HuH-7 (cell line): ENCODE results near the gene STRA8.

Source experiments
- DNase-seq: peaks from one replicate; pipeline ENCODE4 v3.0.0; 2011; ENCODE audit warnings: low spot score

STRA8 gene

DNA sequence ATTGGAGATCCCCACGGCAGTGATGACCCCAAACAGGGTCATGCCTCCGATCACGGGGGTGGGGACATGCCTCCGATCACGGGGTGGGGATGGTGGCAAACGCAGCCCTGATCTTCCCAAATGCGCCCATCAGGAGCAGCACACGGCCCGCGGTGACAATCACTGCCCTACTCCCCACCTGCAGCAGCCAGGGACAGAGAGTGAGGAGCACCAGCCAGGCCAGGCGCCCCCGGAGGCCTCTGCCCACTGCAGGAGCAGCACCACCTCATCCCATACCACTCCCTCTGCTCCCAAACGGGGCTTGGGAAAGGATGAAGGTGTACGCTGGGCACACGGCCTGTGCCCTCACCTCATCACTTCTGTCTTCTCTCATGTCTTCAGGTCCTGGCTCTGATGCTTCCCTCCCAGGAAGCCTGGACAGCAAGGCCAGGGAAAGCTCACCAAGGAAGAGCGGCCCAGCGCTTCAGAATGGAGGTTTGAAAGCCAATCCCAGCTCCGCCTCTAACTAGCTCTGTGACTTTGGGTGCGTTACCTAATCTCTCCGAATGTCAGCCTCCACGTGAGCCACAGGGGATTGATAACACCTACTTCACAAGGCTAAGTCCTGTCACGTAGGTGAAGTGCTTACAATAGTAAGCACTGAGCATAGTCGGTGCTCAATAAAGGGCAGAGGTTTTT is 37.1 kb downstream of the STRA8 start:
- no peak for DNase-seq

DNA sequence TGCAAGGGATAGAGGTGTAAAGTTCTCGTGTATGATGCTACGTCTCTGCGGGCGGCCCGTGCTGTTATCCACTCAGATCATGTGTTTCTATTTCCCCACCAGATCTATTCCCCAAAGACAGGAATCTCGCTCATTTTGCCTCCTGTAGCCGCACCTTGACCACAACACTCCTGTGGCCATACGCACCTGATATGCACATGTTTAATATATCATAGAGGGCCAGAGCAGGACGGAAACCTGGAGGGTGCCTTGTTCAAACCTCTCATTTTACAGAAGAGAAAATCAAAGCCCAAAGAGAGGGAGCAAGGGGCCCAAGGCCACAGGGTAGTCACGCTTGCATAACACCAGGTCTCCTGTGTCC is 37.6 kb downstream of the STRA8 start:
- DNase-seq = no peak

DNA sequence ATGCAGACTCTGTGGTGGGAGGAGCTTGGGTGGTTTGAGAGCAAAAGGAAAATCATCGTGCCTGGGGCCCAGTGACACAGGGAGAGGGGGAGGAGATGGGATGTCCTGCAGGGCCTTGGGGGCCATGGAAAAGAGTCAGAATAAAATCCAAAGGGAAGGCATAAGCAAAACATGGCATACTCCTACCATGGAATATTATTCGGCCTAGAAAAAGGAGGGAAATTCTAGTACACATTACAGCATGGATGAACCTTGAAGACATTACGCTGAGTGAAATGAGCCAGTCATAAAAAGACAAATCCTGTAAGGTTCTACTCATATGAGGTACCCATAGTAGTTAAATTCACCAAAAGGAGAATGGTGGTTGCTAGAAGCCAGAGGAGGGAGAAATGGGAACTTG is 38.7 kb downstream of the STRA8 start:
- no peak for DNase-seq

DNA sequence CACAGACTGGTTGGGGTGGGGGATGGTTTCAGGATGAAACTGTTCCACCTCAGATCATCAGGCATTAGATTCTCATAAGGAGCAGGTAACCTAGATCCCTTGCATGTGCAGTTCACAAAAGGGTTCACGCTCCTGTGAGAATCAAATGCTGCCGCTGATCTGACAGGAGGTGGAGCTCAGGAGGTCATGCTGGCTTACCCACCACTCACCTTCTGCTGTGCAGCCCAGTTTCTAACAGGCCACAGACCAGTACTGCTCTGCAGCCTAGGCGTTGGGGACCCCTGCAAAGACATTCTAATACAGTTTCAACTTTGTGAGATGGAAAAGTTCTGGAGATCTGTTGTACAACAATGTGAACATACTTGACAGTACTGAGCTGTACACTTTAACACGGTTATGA is 39.9 kb downstream of the STRA8 start:
- DNase-seq = no peak

DNA sequence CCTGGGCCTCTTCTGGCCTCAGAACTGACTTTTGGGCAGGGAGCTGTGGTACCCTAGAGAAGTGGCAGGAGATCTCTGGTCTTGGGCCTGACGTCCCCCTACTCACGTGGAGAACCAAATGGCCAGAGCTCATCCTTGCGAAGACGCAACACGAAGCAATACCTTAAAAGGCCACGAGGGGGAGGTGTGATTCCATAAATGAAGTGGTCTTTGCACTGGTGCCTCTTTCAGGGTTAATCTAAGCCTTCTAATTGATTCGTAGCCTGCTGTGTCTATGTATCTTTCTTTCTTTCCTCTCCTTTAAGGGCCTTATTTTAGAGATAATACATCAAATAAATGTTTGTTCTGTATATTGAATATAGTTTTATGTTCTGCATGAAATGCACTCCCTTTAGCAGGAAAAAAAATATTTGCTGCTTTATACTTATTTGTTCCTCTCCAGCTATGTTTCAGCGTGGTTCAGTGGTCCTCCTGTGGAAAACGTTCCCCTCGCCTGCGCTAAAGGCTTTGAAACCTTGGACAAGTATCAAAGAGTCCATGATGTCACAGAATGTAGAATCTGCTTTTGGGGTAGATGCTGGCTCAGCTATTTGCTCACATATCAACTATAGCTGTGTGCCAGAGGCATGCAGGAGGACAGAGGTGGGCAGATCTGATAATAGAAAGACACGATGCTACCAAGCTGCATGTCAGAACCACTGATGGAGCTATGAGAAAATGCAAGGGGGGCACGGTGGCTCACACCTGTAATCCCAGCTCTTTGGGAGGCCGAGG is 41.0 kb downstream of the STRA8 start:
- peak; percentile 83 for DNase-seq

DNA sequence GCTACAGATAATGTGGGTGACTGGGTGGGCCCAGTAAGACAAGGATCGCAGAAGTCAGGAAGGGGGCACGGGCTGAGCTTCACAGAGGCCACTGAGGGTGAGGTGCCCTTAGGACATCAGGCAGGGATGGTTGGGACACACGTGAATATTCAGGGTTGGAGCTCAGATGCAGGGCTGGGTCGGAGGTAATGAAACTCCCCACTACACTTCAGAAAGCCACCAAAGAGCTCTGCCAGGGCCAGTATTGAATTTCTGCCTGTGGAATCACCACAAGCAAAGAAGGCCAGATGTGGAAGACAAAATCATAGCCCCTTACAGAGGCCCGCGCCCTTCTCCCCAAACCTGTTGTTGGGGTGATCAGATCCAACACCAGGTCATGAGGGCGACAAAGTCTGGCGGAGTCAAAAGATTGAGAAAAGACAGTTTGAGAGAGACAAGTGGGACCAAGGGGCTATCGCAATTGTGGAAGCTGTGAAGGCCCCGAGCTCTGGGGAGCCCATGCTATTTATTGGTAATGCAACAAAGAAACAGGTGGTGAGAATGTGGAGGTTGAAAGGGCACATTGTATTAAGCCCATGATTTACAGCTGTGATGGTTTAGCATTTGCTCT is 42.4 kb downstream of the STRA8 start:
- no peak for DNase-seq

DNA sequence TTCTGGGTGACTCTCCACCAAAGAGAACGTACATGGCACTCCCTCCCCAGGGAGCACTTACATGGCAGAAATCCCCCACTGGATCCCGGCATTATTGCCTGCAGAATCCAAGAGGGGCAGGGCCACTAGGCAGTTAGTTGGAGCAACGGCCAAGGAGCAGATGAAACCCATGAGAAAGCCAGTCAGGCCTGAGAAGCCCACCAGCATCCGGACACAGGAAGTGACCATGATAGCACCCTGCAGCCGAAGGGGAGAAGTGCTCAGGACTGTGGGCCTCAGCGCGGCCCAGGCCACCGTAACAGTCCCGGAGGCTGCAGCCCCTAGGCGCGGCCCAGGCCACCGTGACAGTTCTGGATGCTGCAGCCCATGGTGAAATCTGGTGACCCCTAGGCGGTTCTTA is 43.5 kb downstream of the STRA8 start:
- DNase-seq = no peak

DNA sequence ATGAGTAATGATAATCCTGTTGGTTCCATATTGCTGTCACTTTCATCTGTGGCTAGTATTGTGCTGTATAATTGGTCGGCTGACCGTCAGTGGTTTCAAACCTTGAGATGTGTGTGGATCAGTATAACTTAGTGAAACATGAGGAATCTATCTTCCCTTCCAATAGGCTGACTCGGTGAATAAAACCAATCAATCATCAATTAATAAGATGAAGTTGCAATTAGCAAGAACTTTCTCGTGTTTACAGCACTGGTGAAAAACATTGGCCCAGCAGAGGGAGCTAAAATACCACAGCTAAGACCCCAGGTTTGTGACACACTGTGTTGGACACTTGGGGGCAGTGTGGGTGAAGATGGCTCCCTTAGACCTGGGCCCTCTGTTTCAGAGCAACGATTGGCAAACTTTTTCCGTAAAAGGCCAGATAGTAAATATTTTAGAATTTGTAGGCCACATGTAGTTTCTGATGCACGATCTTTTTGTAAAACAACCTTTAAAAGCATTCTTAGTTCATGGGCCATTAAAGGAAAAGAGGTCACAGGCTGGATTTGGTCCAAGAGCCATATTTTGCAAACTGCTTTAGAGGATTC is 47.8 kb downstream of the STRA8 start:
- peak; percentile 92 for DNase-seq

DNA sequence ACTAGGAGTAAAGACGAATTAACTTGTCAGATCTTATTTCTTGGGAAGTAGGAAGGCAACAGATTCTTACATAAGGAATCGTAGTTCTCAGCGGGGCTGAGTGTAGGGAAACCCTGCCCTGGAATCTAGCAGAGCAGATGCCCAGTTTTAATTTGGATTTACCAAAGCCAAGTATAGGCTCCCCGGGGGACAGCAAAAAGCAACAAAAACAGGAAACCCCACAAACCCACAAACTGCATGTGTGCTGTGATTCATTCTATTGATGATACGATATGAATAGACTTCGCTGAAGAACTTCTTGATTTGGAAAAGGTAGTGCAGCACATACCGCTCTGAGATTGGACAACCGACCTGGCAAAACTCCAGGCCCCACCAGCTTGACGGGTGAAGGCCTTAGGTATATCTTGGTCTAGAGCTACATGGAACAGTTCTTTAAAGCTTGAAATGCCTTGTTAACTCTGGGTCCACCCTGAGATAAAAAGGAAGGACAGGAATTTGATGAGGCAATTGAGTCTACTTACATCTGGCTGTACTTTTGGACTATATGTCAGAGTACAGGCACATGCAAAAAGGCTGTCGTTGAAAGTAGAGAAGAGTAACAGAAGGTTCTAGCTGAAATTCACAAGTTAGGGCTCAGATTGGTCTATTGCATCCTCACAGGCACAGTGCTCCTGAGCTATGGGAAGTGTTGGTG is 49.1 kb downstream of the STRA8 start:
- DNase-seq = no peak

DNA sequence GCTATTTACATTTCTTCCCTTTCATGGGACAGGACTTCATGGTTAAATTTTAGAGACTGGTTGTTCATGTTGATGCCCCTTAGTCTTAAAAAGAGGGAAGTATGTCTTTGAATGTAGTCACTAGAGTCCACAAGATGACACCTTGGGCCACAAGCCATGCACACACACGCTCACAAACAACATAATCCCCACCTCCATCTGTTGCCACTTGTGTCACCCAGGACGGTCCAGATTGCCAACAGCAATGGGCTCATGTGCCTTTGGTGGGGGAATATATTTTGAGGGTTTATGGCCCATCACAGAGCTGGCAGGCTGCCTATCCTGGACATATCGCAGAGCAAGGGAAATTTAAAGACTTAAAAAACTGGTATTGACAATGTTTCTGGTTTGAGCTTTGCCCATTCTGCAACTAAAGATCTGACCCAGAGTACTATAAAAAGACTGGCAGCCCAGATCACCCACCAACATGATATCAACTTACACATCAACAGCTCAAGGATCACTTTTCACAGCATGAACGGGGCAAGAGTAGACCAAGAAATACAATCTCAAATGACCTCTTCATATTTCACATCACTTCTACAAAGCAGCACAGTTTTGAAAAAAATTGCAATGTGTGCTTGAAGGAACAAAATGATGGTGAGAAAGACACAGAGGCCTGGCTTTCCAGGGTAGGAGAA is 50.5 kb downstream of the STRA8 start:
- no peak for DNase-seq

DNA sequence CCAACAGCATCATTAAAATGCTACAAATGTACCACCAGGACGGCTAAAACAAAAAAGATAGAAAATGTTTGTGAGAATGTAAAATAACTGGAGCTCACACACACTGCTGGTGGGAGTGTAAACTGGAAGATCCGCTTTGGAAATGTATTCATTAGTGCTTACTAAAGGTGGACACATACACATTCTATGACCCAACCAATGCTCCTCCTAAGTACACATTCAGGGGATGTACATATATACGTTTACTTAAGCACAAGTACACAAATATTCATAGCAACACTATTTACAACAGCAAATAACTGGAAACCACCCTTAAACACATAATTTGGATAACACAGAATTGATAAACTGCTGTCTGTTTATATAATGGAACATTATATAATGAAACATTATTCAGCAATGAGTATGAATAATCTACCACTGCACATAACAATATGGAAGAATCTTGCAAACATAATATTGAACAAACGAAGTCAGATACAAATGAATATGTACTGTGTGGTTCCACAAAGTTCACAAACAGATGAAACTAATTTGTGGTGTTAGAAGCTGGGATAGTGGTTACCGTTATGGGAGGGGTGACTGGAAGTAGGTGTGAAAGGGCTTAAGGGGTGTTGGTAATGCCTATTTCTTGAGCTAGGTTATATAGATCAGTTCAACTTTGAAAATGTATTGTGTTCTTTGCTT is 52.1 kb downstream of the STRA8 start:
- no peak for DNase-seq

DNA sequence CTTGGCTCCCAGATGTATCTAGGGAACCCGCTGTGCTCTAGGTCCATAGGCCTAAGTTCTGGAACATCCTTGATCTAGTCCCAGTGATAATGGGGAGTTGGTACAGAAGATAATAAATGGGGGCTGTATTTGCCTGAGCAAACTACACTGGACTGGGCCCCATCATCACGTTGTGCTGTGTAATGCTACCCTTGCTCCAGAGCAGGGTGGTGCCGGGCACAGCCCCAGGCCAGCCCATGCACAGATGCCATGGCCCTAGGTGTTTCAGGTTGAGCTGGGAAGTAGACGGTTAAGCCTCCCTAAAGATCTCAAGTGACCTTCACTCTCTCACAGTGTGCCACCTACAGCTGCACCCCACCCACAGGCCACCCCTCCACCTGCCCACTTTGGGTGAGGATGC is 53.2 kb downstream of the STRA8 start:
- no peak for DNase-seq

DNA sequence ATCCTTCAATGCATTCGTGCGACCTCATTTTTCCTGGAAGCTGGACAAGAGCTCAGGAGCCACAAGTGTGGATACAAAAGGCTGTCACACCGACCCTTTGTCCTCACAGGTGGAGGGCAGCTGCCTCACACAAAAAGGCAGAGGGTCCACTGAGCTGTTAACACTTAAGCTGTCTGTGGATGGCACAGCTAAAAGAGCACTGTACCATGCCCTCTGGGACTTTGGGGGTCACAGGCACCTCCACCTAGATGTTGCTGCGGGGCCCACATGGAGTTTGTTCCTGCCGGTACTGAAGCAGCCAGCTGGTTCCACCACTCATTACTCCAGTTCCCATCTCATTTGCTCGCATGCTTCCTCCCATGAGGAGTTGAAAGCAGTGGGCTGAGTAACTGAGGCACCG is 57.0 kb downstream of the STRA8 start:
- DNase-seq = no peak

DNA sequence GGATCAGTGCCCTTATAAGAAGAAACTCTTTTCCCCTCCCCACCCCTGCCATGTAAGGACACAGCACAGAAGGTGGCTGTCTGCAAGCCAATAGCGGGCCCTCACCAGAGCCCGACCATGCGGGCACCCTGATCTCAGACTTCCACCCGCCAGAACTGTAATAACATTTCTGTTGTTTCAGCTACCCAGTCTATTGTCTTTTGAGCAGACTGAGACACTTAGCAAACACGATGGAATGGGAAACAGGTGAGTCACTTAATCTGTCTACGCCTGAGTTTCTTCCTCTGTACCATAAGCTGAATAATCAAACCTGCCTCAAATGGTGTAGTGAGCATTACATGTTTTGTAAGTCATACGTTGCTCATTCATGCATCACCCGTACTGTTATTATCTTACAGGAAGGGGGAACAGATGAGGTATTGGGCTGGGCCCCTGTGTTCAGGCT is 58.2 kb downstream of the STRA8 start:
- DNase-seq = no peak

DNA sequence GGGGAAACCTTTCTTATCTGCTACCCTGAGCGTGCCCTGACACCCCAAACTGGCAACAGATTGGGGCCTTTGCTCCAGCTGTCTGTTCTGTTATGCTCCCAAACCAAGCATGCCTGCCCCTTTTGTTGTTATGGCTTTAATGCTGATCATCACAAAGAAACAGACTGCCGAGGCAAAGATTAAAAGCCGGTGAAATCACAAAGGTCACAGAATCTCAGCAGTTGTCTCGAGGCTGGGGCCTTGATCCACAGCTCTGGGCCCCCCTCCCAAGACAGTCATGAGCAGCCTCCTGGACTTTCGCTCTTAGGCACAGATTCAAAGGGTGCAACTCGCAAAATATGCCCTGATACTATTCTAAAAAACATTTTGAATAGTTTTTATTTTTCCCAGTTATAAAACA is 65.6 kb downstream of the STRA8 start:
- DNase-seq = no peak

DNA sequence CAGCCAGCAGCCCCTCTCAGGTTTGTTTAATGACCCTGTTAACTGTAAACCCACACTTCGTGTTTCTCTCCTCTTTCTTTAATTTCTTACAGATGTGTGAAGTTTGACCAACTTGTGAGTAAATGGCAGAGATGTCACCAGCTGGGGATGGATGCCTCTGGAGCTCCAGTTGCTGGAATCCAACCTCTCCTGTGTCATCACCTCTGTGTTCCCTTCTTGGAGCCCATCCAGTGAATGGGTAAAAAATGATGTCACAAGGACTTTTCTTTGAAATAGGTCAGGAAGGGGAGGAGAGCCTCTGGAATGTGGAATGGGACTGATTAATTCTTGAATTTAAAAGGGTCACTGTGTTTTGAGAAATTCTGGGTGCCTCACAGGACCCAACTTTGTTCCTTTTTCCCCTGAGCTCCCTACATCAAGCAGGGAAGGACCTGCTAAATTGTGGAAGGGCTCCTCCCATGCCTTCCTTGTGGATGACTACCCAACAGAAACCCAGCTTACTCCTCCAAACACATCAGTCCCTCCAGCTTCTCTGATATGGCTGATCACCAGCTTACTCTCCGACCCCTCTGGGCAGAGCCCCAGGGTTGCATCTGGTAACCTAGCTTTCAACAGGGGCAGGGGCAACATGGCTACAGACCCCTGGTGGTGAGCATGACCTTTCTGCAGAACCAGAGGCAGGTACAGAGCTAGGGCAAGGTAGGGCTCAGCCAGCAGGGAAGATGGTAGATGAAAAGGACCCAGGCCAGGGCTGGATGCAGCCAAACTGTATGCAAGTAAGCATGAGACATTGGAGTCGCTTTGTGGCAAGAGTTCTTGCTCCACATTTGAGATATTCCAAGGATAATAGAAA is 67.5 kb downstream of the STRA8 start:
- DNase-seq = no peak
